ENCODE measurements around the gene METTL23. TPM values are rescaled to one million over a fixed set of nuclear protein-coding genes. Genes with fewer than 3 reads are reported as not detected.

The METTL23 gene
- total and polyA plus RNA-seq, 2 donors (not counting 3 experiments of a cell fraction or from before 2014, with no cell fraction given), result 19.5 to 33.4 TPM

DNA sequence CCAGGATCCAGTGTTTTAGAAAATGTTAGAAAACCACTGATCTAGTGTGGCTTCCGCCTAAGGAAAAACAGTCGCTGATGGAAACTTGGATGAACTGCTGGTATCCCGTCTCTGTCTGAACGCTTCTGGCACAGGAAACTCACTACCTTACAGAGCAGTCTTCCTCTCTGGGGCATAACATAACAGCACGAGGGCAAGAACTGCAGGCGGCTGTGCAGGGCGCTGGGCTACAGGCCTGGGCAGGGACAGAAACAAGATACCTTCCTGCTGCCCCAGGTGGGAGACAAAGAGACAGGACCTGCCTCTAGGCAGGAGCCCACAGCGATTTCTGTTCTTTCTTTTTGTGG, 26.4 kb upstream of the METTL23 start:
- POLR2A ChIA-PET, result no interaction called here
- H3K36me3 ChIP-seq (ENCODE audit: control insufficient read depth in 2 of 2, extremely low read depth in 1 of 2, insufficient read depth in 2 of 2, low read length in 2 of 2), result no peaks in the 10 kb centered on the region
- no peak overlapping the region for H2AFZ ChIP-seq (ENCODE audit: low read depth, low read length)
- H3K9ac ChIP-seq (replicated peaks; ENCODE audit: extremely low read depth, insufficient read depth, low read length), result peak overlapping the region; percentile 46
- no peaks in the 10 kb centered on the region for H3K9me1 ChIP-seq (replicated peaks; ENCODE audit: control insufficient read depth, extremely low read depth, insufficient read depth, low read length)
- CTCF ChIA-PET, result interaction anchor here (1.2 to 5.5 kb wide), 3 partner anchors 11 to 19 kb away, joined by 3 to 26 read pairs (median 9); partner anchors contain the start of gene MXRA7
- peaks cover 68% of the 10 kb centered on the region for H3K79me2 ChIP-seq (ENCODE audit: control insufficient read depth, insufficient read depth, low read length)
- TF ChIP-seq FOS (IDR thresholded peaks at IDR 0.05; ENCODE audit: borderline replicate concordance, insufficient read depth, low read length) (no peak), POLR2A (IDR thresholded peaks at IDR 0.05; ENCODE audit: low read depth, low read length) (no peak)
- no peaks in the 10 kb centered on the region for H3K27me3 ChIP-seq (ENCODE audit: control insufficient read depth in 2 of 2, insufficient read depth in 2 of 2, low read length in 2 of 2)
- H3K4me2 ChIP-seq (ENCODE audit: insufficient read depth, low read length), result no peak overlapping the region
- H3K4me1 ChIP-seq (ENCODE audit: control insufficient read depth, extremely low read depth, insufficient read depth, low read length), result peaks cover 39% of the 10 kb centered on the region
- no peak overlapping the region for H3K4me3 ChIP-seq (replicated peaks in 1 of 3; ENCODE audit: insufficient read depth in 1 of 3, low read depth in 1 of 3, low read length in 3 of 3)
- TSS peak; percentile 23 for BruUV-seq (replicated peaks)
- H3K9me3 ChIP-seq (replicated peaks; ENCODE audit: control insufficient read depth, insufficient read depth, low read length), result no peaks in the 10 kb centered on the region
- intact Hi-C loops (cut with micrococcal nuclease) (no loop called here), dilution Hi-C loops (cut with MboI; ENCODE audit: extremely low pct_ligation_motif_present, low sequenced_read_pairs) (no loop called here)
- no peaks in the 10 kb centered on the region for H4K20me1 ChIP-seq (replicated peaks; ENCODE audit: control insufficient read depth, extremely low read depth, insufficient read depth, low read length)
- DNase-seq (ENCODE audit: low read depth, low spot score), result no peak
- peak overlapping the region; percentile 68 for H3K27ac ChIP-seq (ENCODE audit: insufficient read depth, low read depth, low read length)
- no peak for FAIRE-seq

DNA sequence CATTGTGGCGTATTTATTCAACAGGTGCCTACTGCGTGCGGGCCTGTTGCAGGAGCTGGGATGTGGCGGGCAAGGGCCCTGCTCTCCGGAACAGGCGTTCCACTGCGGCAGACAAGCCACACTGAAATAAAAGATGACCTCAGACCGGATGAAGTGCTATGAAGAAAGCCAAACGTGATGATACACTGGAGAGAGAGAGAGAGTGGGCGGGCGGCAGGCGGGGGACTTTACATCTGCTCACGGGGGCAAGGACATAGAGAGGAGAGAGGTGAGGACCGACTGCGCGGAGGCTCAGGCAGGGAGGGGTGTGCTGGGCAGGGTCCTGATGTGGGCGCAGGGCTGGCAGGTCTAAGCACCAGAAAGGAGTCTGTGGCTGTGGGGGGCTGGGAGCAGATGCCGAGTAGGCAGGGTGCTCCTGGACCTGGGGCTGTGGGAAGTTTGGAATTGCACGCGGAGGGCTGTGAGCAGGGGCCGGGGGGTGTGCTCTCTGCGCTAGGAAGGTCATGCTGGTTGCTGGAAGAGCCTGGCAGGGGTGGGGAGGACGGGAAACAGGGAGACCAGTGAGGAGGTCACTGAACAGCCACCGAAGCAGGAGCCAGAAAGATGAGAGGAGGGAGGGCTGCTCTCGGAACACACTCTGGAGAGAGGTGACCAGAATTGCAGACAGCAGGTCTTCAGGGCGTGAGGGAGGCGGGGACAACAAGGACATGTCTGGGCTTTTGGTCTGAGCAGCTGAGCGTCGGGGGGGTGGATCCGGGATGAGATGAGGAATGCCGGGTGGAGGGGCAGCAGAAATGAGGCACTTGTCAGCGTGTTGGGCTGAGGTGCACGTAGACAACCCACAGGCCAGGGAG, 25.8 kb upstream of the METTL23 start:
- BruUV-seq (replicated peaks), result no TSS peak
- intact Hi-C loops (cut with micrococcal nuclease) (no loop called here), dilution Hi-C loops (cut with MboI; ENCODE audit: extremely low pct_ligation_motif_present, low sequenced_read_pairs) (no loop called here)
- CTCF ChIA-PET, result interaction anchor here (1.1 to 2.5 kb wide), 3 partner anchors 12 to 19 kb away, joined by 4 to 9 read pairs (median 5); no protein-coding TSS in a partner anchor
- POLR2A ChIA-PET, result no interaction called here
- FAIRE-seq, result peak; percentile 33
- Histone ChIP-seq H2AFZ (ENCODE audit: low read depth, low read length) (no peak overlapping the region), H3K27ac (ENCODE audit: insufficient read depth, low read depth, low read length) (peak overlapping the region; percentile 68), H3K9me3 (replicated peaks; ENCODE audit: control insufficient read depth, insufficient read depth, low read length) (no peaks in the 10 kb centered on the region), H4K20me1 (replicated peaks; ENCODE audit: control insufficient read depth, extremely low read depth, insufficient read depth, low read length) (no peaks in the 10 kb centered on the region), H3K9me1 (replicated peaks; ENCODE audit: control insufficient read depth, extremely low read depth, insufficient read depth, low read length) (no peaks in the 10 kb centered on the region), H3K4me1 (ENCODE audit: control insufficient read depth, extremely low read depth, insufficient read depth, low read length) (peaks cover 35% of the 10 kb centered on the region), H3K27me3 (ENCODE audit: control insufficient read depth in 2 of 2, insufficient read depth in 2 of 2, low read length in 2 of 2) (no peaks in the 10 kb centered on the region), H3K79me2 (ENCODE audit: control insufficient read depth, insufficient read depth, low read length) (peaks cover 69% of the 10 kb centered on the region), H3K9ac (replicated peaks; ENCODE audit: extremely low read depth, insufficient read depth, low read length) (peak overlapping the region; percentile 46), H3K36me3 (ENCODE audit: control insufficient read depth in 2 of 2, extremely low read depth in 1 of 2, insufficient read depth in 2 of 2, low read length in 2 of 2) (no peaks in the 10 kb centered on the region), H3K4me3 (replicated peaks in 1 of 3; ENCODE audit: insufficient read depth in 1 of 3, low read depth in 1 of 3, low read length in 3 of 3) (no peak overlapping the region), H3K4me2 (ENCODE audit: insufficient read depth, low read length) (no peak overlapping the region)
- peak; percentile 37 for DNase-seq (ENCODE audit: low read depth, low spot score)
- TF ChIP-seq POLR2A (IDR thresholded peaks at IDR 0.05; ENCODE audit: low read depth, low read length) (no peak), EZH2 (IDR thresholded peaks at IDR 0.05; ENCODE audit: borderline replicate concordance, low read depth, low read length, severe bottlenecking) (no peak), JUN (IDR thresholded peaks at IDR 0.05; ENCODE audit: borderline replicate concordance, insufficient read depth, insufficient read length, low read depth) (peak; percentile 23), CTCF (IDR thresholded peaks at IDR 0.05; ENCODE audit: extremely low read depth in 1 of 2, insufficient read depth in 1 of 2, low read depth in 1 of 2, low read length in 2 of 2) (no peak), POLR2AphosphoS5 (IDR thresholded peaks at IDR 0.05; ENCODE audit: insufficient read depth, low read depth, low read length) (no peak), MYC (IDR thresholded peaks at IDR 0.05; ENCODE audit: low read depth, low read length) (no peak)

Data from endothelial cell of umbilical vein (primary cell).